HEK293 (cell line): ENCODE measurements around the gene HMGN2.

Experiments
- CTCF ChIA-PET: fragments of 350-600 bp; formaldehyde crosslinking; extraction: SDS; loops from one replicate; lab custom pipeline; 2021; ENCODE audit warnings: antibody characterized with exemption; lab: Yijun Ruan, JAX
- POLR2A ChIA-PET: fragments of 300-600 bp; formaldehyde crosslinking; extraction: SDS; loops from one replicate; lab custom pipeline; 2020; ENCODE audit warnings: antibody characterized with exemption, inconsistent platforms; lab: Yijun Ruan, JAX
- H3K27ac ChIP-seq: fragments of 200-500 bp; sonication (Bioruptor generic); 2 replicates; pipeline ENCODE4 v1.5.1; 2014; ENCODE audit warnings: low read depth, low read length, control low read depth, inconsistent platforms; ENCODE audit errors: extremely low read depth
- H3K36me3 ChIP-seq, 2 experiments: fragments of 200-500 bp in 1 of 2; sonication (Bioruptor generic) in 1 of 2; 1 replicate in 1 of 2; 2 replicates in 1 of 2; pipeline ENCODE4 v1.5.1; 2014 to 2017; ENCODE audit warnings: inconsistent platforms in 2 of 2, low read length in 2 of 2; ENCODE audit not compliant: control insufficient read depth in 2 of 2, insufficient read depth in 1 of 2
- H3K4me1 ChIP-seq: fragments of 200-500 bp; sonication (Bioruptor generic); 2 replicates; pipeline ENCODE4 v1.5.1; 2014; ENCODE audit warnings: mild to moderate bottlenecking, low read length, inconsistent platforms; ENCODE audit not compliant: control insufficient read depth, insufficient read depth
- H3K4me3 ChIP-seq: 2 replicates; pipeline ENCODE4 v1.5.1; 2011; ENCODE audit warnings: low read depth, mild to moderate bottlenecking, control low read depth, low read length, moderate library complexity
- H3K9me3 ChIP-seq: fragments of 200-500 bp; sonication (Bioruptor generic); 2 replicates; pipeline ENCODE4 v1.5.1; 2014; ENCODE audit warnings: low read depth, low read length, inconsistent platforms; ENCODE audit not compliant: control insufficient read depth, insufficient read depth
- SCRT2 ChIP-seq: fragments of 450-650 bp; formaldehyde crosslinking; IDR thresholded peaks from 2 replicates; pipeline ENCODE4 v1.5.1; 2016; ENCODE audit warnings: missing biosample characterization, missing genetic modification characterization
- ZBTB1 ChIP-seq: fragments of 450-650 bp; formaldehyde crosslinking; IDR thresholded peaks from 2 replicates; pipeline ENCODE4 v1.5.1; 2016; ENCODE audit warnings: missing biosample characterization, missing genetic modification characterization
- ZFHX2 ChIP-seq: fragments of 450-650 bp; formaldehyde crosslinking; conservative IDR thresholded peaks from 2 replicates; pipeline ENCODE4 v1.5.1; 2016; ENCODE audit warnings: missing biosample characterization, missing genetic modification characterization
- ZFP37 ChIP-seq: fragments of 450-650 bp; formaldehyde crosslinking; IDR thresholded peaks from 2 replicates; pipeline ENCODE4 v1.5.1; 2016; ENCODE audit warnings: missing biosample characterization, missing genetic modification characterization
- ZNF10 ChIP-seq: fragments of 450-650 bp; formaldehyde crosslinking; IDR thresholded peaks from 2 replicates; pipeline ENCODE4 v1.5.1; 2017; ENCODE audit warnings: missing biosample characterization, missing genetic modification characterization
- ZNF112 ChIP-seq: fragments of 450-650 bp; formaldehyde crosslinking; IDR thresholded peaks from 2 replicates; pipeline ENCODE4 v1.5.0; 2017; ENCODE audit warnings: missing biosample characterization, missing genetic modification characterization
- ZNF114 ChIP-seq: fragments of 450-650 bp; formaldehyde crosslinking; IDR thresholded peaks from 2 replicates; pipeline ENCODE4 v1.5.0; 2017; ENCODE audit warnings: missing biosample characterization, missing genetic modification characterization
- ZNF175 ChIP-seq: fragments of 450-650 bp; formaldehyde crosslinking; IDR thresholded peaks from 2 replicates; pipeline ENCODE4 v1.5.1; 2016; ENCODE audit warnings: missing biosample characterization, missing genetic modification characterization
- ZNF2 ChIP-seq: fragments of 450-650 bp; formaldehyde crosslinking; IDR thresholded peaks from 2 replicates; pipeline ENCODE4 v1.5.1; 2016; ENCODE audit warnings: missing biosample characterization, missing genetic modification characterization
- ZNF292 ChIP-seq: fragments of 450-650 bp; formaldehyde crosslinking; IDR thresholded peaks from 2 replicates; pipeline ENCODE4 v1.5.1; 2016; ENCODE audit warnings: low read depth, missing biosample characterization, missing genetic modification characterization, borderline replicate concordance
- ZNF302 ChIP-seq: fragments of 450-650 bp; formaldehyde crosslinking; IDR thresholded peaks from 2 replicates; pipeline ENCODE4 v1.5.1; 2016; ENCODE audit warnings: missing biosample characterization, missing genetic modification characterization, low read depth
- ZNF510 ChIP-seq: fragments of 450-650 bp; formaldehyde crosslinking; IDR thresholded peaks from 2 replicates; pipeline ENCODE4 v1.5.1; 2018; ENCODE audit warnings: mild to moderate bottlenecking, missing genetic modification characterization, missing biosample characterization; ENCODE audit not compliant: insufficient replicate concordance
- ZNF514 ChIP-seq: fragments of 450-650 bp; formaldehyde crosslinking; IDR thresholded peaks from 2 replicates; pipeline ENCODE4 v1.5.1; 2016; ENCODE audit warnings: missing biosample characterization, missing genetic modification characterization
- ZNF530 ChIP-seq: fragments of 450-650 bp; formaldehyde crosslinking; IDR thresholded peaks from 2 replicates; pipeline ENCODE4 v1.5.1; 2016; ENCODE audit warnings: low read depth, missing biosample characterization, missing genetic modification characterization
- ZNF610 ChIP-seq: fragments of 450-650 bp; formaldehyde crosslinking; IDR thresholded peaks from 2 replicates; pipeline ENCODE4 v1.5.1; 2016; ENCODE audit warnings: missing biosample characterization, missing genetic modification characterization, borderline replicate concordance
- ZNF624 ChIP-seq: fragments of 450-650 bp; formaldehyde crosslinking; IDR thresholded peaks from 2 replicates; pipeline ENCODE4 v1.5.1; 2017; ENCODE audit warnings: missing biosample characterization, missing genetic modification characterization
- ZNF747 ChIP-seq: fragments of 450-650 bp; formaldehyde crosslinking; IDR thresholded peaks from 2 replicates; pipeline ENCODE4 v1.5.1; 2016; ENCODE audit warnings: missing biosample characterization, missing genetic modification characterization
- ZNF776 ChIP-seq: fragments of 450-650 bp; formaldehyde crosslinking; IDR thresholded peaks from 2 replicates; pipeline ENCODE4 v1.5.0; 2017; ENCODE audit warnings: missing biosample characterization, missing genetic modification characterization, borderline replicate concordance
- ZNF792 ChIP-seq: fragments of 450-650 bp; formaldehyde crosslinking; IDR thresholded peaks from 2 replicates; pipeline ENCODE4 v1.5.1; 2016; ENCODE audit warnings: missing biosample characterization, missing genetic modification characterization
- ZNF830 ChIP-seq: fragments of 450-650 bp; IDR thresholded peaks from 2 replicates; pipeline ENCODE4 v1.5.0; 2018; ENCODE audit warnings: missing biosample characterization, missing genetic modification characterization, low read depth, mild to moderate bottlenecking, moderate library complexity
- ZSCAN30 ChIP-seq: fragments of 450-650 bp; IDR thresholded peaks from 2 replicates; pipeline ENCODE4 v1.5.1; 2018; ENCODE audit warnings: missing biosample characterization, mild to moderate bottlenecking, missing genetic modification characterization, moderate library complexity
- TF ChIP-seq, protein P1 (sequence below): fragments of 450-650 bp; formaldehyde crosslinking; IDR thresholded peaks from 2 replicates; pipeline ENCODE4 v1.5.1; 2016; ENCODE audit warnings: missing biosample characterization, missing genetic modification characterization
- TF ChIP-seq, protein P2 (sequence below): fragments of 450-650 bp; formaldehyde crosslinking; IDR thresholded peaks from 2 replicates; pipeline ENCODE4 v1.5.1; 2016; ENCODE audit warnings: missing biosample characterization, missing genetic modification characterization

Gene HMGN2

DNA sequence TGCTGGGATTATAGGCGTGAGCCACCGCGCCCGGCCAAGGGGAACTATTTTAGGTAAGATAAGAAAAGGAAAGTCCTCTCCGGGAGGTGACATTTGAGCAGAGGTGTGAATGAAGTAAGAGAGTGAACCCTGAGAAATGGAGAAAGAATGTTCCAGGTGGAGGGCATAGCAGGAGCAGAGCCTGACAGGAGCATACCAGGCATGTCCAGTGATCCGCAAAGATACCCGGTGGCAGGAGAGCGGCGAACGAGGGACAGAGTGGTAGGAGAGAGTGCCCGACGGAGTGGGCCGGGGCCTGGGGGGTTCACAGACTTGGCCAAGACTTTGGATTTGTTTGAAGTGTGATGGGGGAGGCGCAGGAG lies 49.4 kb downstream of the HMGN2 start:
- CTCF ChIA-PET, result interaction anchor here (2.8 kb wide), 1 partner anchor 21 kb away, joined by 9 read pairs; no protein-coding TSS in a partner anchor
- Histone ChIP-seq H3K36me3 (no peaks in the 10 kb centered on the region), H3K27ac (no peak overlapping the region), H3K9me3 (no peaks in the 10 kb centered on the region), H3K4me1 (no peaks in the 10 kb centered on the region), H3K4me3 (no peak overlapping the region)
- POLR2A ChIA-PET, result no interaction called here
- TF ChIP-seq ZNF530, result no peak
- no peak for TF ChIP-seq ZNF792 (tag by site-specific recombination)
- TF ChIP-seq ZSCAN30 (tag by site-specific recombination), result no peak
- TF ChIP-seq SCRT2 (tag by site-specific recombination), result no peak
- no peak for TF ChIP-seq ZNF510 (tag by site-specific recombination)
- no peak for TF ChIP-seq ZNF747

DNA sequence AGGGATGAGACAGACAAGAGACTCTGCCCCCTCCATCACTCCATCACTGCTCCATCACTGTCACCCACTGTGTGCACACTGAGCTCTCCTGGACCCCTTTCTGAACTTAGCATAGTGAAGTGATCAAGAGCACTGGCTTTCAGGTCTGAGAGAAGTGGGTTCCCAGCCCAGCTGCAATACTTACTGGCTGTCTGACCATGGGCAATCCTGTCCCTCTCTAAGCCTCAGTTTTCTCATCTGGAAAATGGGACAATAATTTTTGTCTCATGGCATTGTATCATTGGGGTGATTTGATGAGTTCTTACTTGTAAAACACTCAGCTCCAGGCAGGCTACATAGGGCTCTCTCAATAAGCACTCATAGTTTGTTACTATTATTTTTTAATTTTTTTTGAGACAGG lies 49.8 kb downstream of the HMGN2 start:
- H3K4me3 ChIP-seq, result no peak overlapping the region
- no peak overlapping the region for H3K27ac ChIP-seq
- POLR2A ChIA-PET, result no interaction called here
- no peaks in the 10 kb centered on the region for H3K36me3 ChIP-seq
- no peaks in the 10 kb centered on the region for H3K4me1 ChIP-seq
- TF ChIP-seq, protein P1, sequence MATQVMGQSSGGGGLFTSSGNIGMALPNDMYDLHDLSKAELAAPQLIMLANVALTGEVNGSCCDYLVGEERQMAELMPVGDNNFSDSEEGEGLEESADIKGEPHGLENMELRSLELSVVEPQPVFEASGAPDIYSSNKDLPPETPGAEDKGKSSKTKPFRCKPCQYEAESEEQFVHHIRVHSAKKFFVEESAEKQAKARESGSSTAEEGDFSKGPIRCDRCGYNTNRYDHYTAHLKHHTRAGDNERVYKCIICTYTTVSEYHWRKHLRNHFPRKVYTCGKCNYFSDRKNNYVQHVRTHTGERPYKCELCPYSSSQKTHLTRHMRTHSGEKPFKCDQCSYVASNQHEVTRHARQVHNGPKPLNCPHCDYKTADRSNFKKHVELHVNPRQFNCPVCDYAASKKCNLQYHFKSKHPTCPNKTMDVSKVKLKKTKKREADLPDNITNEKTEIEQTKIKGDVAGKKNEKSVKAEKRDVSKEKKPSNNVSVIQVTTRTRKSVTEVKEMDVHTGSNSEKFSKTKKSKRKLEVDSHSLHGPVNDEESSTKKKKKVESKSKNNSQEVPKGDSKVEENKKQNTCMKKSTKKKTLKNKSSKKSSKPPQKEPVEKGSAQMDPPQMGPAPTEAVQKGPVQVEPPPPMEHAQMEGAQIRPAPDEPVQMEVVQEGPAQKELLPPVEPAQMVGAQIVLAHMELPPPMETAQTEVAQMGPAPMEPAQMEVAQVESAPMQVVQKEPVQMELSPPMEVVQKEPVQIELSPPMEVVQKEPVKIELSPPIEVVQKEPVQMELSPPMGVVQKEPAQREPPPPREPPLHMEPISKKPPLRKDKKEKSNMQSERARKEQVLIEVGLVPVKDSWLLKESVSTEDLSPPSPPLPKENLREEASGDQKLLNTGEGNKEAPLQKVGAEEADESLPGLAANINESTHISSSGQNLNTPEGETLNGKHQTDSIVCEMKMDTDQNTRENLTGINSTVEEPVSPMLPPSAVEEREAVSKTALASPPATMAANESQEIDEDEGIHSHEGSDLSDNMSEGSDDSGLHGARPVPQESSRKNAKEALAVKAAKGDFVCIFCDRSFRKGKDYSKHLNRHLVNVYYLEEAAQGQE (tag by site-specific recombination), result no peak
- no peak for TF ChIP-seq ZFP37 (tag by site-specific recombination)
- no peak for TF ChIP-seq ZNF747
- TF ChIP-seq, protein P2, sequence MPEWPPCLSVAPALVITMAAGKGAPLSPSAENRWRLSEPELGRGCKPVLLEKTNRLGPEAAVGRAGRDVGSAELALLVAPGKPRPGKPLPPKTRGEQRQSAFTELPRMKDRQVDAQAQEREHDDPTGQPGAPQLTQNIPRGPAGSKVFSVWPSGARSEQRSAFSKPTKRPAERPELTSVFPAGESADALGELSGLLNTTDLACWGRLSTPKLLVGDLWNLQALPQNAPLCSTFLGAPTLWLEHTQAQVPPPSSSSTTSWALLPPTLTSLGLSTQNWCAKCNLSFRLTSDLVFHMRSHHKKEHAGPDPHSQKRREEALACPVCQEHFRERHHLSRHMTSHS, result no peak
- TF ChIP-seq ZNF2 (tag by site-specific recombination), result no peak
- no peak for TF ChIP-seq ZNF776 (tag by site-specific recombination)
- TF ChIP-seq ZNF175 (tag by site-specific recombination), result no peak
- TF ChIP-seq ZNF624 (tag by site-specific recombination), result no peak
- TF ChIP-seq ZBTB1 (tag by site-specific recombination), result no peak
- TF ChIP-seq ZNF610 (tag by site-specific recombination), result no peak
- TF ChIP-seq ZNF830 (tag by site-specific recombination), result no peak
- no peak for TF ChIP-seq ZNF292 (tag by site-specific recombination)
- no peak for TF ChIP-seq ZNF114 (tag by site-specific recombination)
- no peak for TF ChIP-seq ZNF302
- TF ChIP-seq ZNF10 (tag by site-specific recombination), result no peak
- TF ChIP-seq ZNF112 (tag by site-specific recombination), result no peak
- TF ChIP-seq ZFHX2, result no peak
- TF ChIP-seq ZNF514 (tag by site-specific recombination), result no peak
- TF ChIP-seq, all 188 proteins: peak for 0
- H3K9me3 ChIP-seq, result no peaks in the 10 kb centered on the region
- CTCF ChIA-PET, result interaction anchor here (2.8 to 2.9 kb wide), 2 partner anchors 16 to 22 kb away, joined by 9 to 15 read pairs; no protein-coding TSS in a partner anchor
